Activated gamma-delta T cell (primary cell): ENCODE measurements around the gene NDUFAF4.
"Not testable (repeated sequence)": the region's sequence is repeated elsewhere in the genome, so short reads cannot be mapped to it uniquely, and the experiment has no call there.

Source experiments
- DNase-seq: peaks from one replicate; lab custom pipeline; 2025; lab: John Stamatoyannopoulos, UW

The NDUFAF4 gene

GRCh38 chr6:96899019-96899418 is 1.3 kb upstream of the NDUFAF4 start:
- DNase-seq = no peak

DNA sequence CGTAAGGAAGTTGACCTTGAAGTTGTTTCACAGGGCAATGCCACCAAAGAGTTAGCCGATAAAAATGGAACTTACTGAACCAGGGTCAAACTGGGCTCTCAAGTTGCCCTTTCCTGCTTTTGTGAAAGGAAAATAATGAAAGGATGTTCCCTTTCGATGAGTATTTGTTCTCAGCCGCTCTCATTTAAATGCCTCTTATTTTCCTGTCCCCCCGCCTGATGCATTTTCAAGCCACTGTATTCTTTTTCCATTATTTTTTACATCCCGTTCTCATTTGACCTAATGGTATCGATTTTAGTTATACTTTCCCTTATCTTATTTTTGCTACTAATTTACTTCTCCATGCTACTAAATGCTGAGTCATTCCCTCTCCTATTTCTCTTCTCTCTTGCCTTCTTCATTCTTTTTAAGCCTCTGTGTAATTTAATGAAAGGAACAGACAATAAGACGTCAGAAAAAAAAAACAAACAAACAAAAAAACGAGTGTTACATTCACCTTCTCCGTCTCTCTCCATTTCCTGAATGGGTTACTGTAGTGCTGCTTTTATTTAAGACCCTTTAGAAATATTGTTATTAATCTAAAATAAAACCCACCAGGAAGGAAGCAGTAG is 655 bp upstream of the NDUFAF4 start:
- no peak for DNase-seq

DNA sequence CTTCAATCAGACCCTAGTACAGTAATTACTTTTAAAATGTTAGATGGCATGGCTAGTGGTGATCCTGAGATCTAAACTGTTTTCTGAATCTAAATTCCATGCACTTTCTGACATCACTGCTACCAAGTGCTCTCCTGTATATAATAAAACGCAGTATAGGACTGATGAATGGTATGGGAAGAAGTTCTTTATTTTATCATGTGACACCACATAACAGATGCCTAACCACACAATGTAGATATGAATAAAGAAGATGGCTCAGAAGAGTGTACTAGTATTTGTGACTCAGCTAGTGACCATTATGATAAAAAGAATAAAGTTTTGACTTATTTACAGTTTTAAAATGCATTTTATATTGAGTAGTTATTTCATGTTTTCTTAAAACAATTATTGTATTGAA is 8.5 kb downstream of the NDUFAF4 start:
- no peak for DNase-seq

- DNase-seq = no peak
These were observed 8.9 kb downstream of the NDUFAF4 start for GRCh38 chr6:96888745-96889144.

DNA sequence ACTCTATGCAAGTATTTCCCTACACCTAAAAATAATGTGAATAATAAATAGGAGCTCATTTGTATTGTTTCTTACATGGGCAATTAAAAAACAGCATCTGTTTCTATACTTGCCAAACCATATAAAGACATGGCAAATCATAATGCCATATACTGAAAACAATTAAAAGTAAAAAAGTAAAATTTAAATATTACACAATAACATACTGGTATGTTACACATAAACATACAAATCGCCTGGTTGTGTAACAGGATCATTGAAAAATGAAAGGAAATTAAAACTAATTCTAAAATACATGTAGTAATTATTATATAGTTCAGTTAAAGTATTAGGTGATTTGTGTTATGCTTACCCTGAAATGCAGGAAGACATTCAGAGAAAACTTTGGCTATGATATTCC is 11.2 kb downstream of the NDUFAF4 start:
- DNase-seq = no peak

DNA sequence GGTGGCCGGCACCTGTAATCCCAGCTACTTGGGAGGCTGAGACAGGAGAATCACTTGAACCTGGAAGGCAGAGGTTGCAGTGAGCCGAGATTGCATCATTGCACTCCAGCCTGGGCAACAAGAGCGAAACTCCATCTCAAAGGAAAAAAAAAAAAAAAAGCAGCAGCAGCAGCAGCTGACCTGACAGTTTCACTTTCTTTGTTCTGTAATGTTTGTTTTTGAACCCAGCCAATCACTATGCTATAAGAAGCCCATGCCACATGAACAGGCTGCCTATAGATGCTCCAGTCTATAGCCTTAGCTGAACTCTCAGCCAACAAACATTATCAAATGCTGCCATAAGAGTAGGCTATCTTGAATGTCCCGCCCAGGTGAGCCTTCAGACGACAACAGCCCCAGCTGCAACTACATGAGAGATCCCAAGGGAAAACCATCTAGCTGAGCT is 12.5 kb downstream of the NDUFAF4 start:
- not testable (repeated sequence) for DNase-seq

DNA sequence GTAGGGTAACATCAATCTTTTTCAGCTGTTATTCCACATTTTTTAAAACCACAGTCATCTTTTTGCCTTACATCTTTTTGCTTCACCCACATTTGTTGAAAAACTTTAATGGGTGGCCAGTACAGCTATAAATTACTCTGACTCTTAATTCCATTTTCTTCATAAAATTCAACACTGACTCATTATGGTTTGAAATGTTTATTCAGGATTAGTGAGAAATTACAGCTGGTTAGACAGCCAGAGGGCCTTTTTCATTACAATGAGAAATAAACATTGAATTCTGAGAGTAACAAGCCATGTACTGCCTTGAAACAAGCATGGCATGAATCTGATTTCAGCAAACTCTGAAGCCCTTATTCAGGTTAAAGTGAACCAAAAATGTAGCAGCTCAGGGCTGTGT is 19.5 kb downstream of the NDUFAF4 start:
- DNase-seq = no peak

DNA sequence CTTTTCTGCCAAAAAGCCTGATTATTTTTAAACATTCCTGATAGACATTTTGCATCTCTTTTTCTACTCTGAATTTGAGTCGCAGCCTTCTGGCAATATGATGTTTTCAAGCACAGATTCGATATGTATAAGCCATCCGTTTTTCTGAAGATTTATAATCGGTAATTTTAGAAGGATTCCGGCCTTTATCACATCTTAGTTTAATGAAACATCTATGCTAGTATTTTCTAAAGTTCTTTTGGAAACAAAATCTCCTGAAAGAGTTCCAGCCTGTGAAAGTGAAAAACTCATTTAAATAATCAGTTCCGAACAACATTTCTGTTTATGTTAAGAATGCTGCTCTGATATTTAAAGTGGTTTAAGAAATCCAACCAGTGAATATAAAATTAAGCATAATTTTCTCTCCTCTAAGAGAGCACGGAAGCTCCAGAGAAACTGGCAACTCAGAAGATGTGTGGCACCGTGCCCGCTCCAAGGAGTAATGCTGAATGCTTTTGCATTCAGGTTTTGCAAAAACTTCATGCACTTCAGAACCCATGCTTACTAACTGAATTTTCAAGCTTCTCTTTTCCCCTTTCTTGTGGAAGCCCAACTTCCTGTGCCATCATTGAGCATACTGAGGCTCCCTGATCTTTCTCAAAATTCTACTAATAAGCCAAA is 20.7 kb downstream of the NDUFAF4 start:
- no peak for DNase-seq

GRCh38 chr6:96872976-96873375 is 24.7 kb downstream of the NDUFAF4 start:
- DNase-seq = no peak

GRCh38 chr6:96865055-96865405 is 32.7 kb downstream of the NDUFAF4 start:
- DNase-seq = no peak

DNA sequence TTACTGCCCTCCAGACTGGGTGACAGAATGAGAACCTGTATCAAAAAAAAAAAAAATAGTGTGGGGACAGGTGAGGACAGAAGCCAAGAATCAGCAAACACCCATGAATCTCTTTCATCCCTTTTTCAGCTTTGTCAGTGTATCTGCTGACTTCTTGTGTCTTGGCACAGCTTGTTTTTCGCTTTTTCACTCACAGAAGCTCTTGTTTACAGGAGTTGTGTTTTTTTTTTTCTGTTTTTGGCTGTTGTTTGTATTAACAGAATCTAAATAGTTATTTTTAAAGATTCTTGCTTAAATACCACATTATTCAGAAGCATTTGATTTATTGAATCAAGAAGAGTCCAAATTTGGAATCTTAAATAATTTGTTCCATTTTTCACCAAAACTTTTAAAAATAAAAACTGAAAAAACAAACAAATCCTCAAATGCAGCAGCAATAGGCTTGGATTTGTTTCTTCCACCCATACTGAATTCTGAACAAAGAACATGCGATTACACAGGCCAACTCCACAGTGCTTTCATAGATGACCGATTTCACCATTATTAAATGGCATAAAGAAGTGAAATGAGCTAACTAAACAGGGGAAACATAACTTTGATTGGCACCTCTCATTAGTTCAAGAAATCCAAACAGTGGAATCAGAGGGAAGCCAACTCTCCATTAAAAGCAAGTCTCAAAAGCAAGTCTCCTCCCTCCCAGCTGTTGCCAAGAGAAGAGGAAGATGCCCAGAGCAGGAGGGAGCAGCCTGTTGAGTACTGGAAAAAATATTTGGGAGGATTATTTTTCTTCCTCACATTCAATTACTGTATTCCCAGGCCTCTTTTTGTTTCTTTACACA is 33.3 kb downstream of the NDUFAF4 start:
- DNase-seq = no peak

DNA sequence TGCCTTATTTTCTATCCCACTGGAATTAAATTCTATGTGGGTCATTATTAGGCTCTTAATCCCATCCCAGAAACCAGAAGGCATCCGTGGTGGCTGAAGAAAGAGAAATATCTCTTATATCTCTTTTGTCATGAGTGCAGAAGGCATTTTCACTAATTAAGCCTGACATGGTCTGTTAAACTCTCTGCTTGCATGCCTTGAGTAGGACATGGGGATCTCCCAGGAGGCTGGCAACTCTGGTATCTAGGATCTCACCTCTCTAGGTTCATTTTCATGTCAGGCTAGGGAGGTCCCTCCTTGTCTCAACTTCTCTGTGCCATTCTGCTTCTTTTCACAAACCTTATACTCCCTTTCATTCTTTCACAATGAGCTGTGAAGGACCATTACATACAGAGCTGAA is 35.1 kb downstream of the NDUFAF4 start:
- DNase-seq = no peak

GRCh38 chr6:96861588-96861987 is 36.1 kb downstream of the NDUFAF4 start:
- no peak for DNase-seq

GRCh38 chr6:96856856-96857255 is 40.8 kb downstream of the NDUFAF4 start:
- DNase-seq = no peak

DNA sequence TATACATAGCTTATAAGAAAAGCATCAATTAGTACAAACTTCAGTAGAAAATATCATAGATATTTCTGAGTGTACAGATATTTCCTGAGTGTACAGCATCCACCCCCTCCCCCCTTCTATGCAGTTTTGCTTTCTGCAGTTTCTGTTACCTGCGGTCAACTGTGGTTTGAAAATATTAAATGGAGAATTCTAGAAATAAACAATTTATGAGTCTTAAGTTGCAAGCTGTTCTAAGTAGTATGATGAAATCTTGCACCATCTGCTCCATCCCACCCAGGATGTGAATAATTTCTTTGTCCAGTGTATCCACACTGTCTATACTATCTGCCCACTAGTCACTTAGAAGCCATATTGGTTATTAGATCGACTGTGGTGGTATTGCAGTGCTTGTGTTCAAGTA is 44.6 kb downstream of the NDUFAF4 start:
- DNase-seq = no peak

DNA sequence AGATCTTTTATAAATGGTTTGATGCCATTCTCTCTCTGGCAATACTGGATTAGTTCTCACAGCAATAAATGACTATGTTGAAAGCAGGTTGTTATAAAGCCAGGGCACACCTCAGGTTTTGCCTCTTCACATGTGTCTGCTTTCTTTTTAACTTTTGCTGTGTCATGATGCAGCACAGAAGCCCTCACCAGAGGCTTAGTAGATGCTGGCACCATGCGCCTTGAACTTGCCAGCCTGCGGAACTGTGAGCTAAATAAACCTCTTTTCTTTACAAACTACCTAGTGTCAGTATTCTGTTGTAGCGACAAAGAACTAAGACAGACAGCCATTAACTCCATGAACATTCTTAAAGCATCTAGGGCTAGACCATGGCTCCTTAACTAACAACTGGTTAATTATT is 45.1 kb downstream of the NDUFAF4 start:
- no peak for DNase-seq

GRCh38 chr6:96851858-96852257 is 45.8 kb downstream of the NDUFAF4 start:
- no peak for DNase-seq

DNA sequence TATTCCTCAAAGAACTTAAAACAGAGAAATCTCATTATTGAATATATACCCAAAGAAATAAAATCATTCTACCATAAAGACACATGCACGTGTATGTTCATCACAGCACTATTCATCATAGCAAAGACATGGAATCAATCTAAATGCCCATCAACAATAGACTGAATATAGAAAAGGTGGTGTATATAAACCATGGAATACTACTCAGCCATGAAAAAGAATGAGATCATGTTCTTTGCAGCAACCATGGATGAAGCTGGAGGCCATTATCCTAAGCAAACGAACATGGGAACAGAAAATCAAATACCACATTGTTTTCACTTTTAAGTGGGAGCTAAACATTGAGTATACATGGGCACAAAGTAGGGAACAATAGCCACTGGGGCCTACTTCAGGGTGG is 48.1 kb downstream of the NDUFAF4 start:
- DNase-seq = no peak

DNA sequence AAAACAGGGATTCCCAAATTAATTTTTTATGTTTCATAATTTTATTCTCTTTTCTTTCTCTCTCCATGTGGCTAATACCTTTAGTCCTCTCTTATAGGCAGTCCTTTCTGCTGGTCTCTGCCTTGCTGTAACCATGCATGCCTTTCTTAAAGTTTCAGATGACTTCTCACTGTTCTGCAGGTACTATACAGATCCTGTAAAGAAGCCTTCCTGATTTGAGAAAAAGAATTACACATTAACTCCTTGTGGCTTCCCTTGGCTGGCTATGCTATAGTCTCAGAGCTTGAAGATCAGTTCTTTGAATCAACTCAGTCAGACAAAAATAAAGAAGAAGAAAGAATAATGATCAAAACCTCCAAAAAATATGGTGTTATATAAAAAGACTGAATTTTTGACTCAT is 53.2 kb downstream of the NDUFAF4 start:
- DNase-seq = no peak

DNA sequence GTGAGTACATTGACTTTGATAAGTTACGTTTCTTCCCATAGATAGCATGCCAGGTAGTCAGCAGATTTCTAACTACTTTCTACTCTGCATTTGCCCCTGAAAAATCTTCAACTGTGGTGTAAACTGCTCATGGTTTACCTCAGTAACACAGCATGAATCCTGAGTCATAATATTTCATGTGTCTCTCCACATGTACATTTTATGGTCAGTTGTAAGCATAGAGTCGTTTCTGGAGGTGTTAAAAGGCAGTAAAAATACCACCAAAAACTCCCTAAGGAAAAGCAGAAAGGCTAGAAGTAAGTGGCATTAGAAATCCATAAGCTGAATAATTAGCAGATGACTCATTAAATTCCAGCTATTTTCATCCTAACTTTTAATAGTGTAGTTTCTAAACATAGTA is 56.3 kb downstream of the NDUFAF4 start:
- no peak for DNase-seq
